ENCODE data around the gene FHDC1.

DNA sequence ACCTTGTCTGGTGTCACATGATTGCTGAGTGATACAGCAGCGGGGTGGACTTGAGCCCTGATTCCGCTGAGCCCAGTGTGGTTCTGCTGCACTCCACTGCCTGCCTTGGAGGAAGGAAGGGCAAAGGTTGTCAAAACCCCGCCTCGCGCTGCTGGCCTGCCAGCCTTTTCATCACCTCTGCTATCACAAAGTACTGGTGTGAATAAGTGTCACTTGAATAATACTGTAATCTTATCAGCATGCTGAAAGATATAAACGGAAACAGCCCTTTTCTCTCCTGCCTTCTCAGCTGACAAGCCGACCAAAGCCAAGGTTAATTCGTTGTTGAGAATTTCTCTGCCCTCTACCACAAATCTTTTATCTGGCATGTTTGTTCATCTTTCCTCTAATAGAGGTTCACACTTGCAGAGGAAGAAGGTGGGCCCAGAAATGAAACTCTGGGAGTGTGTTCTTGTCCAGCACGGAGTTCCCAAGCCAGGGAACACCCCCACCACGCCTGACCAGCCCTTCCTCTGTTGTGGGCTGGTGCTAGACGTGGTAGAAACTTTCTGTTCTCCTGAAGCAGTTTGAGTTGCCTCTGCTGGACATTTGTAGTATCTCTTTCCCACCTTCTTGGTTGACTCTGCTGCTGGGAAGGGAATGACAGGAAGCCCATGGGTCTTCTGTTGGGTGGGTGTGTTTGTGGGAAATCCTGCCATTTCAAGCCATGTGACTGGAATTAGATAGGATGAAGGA lies 21.5 kb downstream of the FHDC1 start:
- TF ChIP-seq, protein P1, sequence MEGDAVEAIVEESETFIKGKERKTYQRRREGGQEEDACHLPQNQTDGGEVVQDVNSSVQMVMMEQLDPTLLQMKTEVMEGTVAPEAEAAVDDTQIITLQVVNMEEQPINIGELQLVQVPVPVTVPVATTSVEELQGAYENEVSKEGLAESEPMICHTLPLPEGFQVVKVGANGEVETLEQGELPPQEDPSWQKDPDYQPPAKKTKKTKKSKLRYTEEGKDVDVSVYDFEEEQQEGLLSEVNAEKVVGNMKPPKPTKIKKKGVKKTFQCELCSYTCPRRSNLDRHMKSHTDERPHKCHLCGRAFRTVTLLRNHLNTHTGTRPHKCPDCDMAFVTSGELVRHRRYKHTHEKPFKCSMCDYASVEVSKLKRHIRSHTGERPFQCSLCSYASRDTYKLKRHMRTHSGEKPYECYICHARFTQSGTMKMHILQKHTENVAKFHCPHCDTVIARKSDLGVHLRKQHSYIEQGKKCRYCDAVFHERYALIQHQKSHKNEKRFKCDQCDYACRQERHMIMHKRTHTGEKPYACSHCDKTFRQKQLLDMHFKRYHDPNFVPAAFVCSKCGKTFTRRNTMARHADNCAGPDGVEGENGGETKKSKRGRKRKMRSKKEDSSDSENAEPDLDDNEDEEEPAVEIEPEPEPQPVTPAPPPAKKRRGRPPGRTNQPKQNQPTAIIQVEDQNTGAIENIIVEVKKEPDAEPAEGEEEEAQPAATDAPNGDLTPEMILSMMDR (IDR thresholded peaks at IDR 0.05): no peak
- TF ChIP-seq ESRRA (CRISPR knock-in tag; IDR thresholded peaks at IDR 0.05; ENCODE audit: borderline replicate concordance) (no peak), TCF7 (CRISPR knock-in tag; IDR thresholded peaks at IDR 0.05; ENCODE audit: low read depth) (no peak), SP1 (CRISPR knock-in tag; conservative IDR thresholded peaks at IDR 0.05) (no peak), ZNF138 (CRISPR knock-in tag; conservative IDR thresholded peaks at IDR 0.05) (no peak), CREB1 (CRISPR knock-in tag; IDR thresholded peaks at IDR 0.05) (no peak)
- TF ChIP-seq, protein P2, sequence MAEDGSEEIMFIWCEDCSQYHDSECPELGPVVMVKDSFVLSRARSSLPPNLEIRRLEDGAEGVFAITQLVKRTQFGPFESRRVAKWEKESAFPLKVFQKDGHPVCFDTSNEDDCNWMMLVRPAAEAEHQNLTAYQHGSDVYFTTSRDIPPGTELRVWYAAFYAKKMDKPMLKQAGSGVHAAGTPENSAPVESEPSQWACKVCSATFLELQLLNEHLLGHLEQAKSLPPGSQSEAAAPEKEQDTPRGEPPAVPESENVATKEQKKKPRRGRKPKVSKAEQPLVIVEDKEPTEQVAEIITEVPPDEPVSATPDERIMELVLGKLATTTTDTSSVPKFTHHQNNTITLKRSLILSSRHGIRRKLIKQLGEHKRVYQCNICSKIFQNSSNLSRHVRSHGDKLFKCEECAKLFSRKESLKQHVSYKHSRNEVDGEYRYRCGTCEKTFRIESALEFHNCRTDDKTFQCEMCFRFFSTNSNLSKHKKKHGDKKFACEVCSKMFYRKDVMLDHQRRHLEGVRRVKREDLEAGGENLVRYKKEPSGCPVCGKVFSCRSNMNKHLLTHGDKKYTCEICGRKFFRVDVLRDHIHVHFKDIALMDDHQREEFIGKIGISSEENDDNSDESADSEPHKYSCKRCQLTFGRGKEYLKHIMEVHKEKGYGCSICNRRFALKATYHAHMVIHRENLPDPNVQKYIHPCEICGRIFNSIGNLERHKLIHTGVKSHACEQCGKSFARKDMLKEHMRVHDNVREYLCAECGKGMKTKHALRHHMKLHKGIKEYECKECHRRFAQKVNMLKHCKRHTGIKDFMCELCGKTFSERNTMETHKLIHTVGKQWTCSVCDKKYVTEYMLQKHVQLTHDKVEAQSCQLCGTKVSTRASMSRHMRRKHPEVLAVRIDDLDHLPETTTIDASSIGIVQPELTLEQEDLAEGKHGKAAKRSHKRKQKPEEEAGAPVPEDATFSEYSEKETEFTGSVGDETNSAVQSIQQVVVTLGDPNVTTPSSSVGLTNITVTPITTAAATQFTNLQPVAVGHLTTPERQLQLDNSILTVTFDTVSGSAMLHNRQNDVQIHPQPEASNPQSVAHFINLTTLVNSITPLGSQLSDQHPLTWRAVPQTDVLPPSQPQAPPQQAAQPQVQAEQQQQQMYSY (CRISPR knock-in tag; IDR thresholded peaks at IDR 0.05): no peak
- TF ChIP-seq, protein P3, sequence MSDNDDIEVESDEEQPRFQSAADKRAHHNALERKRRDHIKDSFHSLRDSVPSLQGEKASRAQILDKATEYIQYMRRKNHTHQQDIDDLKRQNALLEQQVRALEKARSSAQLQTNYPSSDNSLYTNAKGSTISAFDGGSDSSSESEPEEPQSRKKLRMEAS (CRISPR knock-in tag; IDR thresholded peaks at IDR 0.05): no peak
- TF ChIP-seq, protein P4, sequence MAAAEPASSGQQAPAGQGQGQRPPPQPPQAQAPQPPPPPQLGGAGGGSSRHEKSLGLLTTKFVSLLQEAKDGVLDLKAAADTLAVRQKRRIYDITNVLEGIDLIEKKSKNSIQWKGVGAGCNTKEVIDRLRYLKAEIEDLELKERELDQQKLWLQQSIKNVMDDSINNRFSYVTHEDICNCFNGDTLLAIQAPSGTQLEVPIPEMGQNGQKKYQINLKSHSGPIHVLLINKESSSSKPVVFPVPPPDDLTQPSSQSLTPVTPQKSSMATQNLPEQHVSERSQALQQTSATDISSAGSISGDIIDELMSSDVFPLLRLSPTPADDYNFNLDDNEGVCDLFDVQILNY (CRISPR knock-in tag; IDR thresholded peaks at IDR 0.05): no peak
- TF ChIP-seq, protein P5, sequence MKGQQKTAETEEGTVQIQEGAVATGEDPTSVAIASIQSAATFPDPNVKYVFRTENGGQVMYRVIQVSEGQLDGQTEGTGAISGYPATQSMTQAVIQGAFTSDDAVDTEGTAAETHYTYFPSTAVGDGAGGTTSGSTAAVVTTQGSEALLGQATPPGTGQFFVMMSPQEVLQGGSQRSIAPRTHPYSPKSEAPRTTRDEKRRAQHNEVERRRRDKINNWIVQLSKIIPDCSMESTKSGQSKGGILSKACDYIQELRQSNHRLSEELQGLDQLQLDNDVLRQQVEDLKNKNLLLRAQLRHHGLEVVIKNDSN (CRISPR knock-in tag; IDR thresholded peaks at IDR 0.05): no peak

All from WTC11 (cell line).